NT2/D1 (cell line): ENCODE measurements around the gene DBF4B.

Experiments
- SUZ12 ChIP-seq: IDR thresholded peaks from 2 replicates; pipeline ENCODE4 v1.6.1; 2011; ENCODE audit not compliant: insufficient read length, insufficient read depth; ENCODE audit errors: extremely low read depth
- YY1 ChIP-seq: IDR thresholded peaks from 2 replicates; pipeline ENCODE4 v1.6.1; 2011; ENCODE audit not compliant: insufficient read length, insufficient read depth

GRCh38 chr17:44664867-44665266 lies 43.6 kb upstream of the DBF4B start:
- no peak for TF ChIP-seq YY1
- TF ChIP-seq SUZ12, result no peak
